Inflammatory macrophage treated with lipopolysaccharide for 1 hour (primary cell): ENCODE results near the gene TOM1.

Experiments used
- DNase-seq, 2 donors: peaks; one replicate each; pipeline ENCODE4 v3.0.0-alpha.2; 2020 to 2022

Gene TOM1

DNA sequence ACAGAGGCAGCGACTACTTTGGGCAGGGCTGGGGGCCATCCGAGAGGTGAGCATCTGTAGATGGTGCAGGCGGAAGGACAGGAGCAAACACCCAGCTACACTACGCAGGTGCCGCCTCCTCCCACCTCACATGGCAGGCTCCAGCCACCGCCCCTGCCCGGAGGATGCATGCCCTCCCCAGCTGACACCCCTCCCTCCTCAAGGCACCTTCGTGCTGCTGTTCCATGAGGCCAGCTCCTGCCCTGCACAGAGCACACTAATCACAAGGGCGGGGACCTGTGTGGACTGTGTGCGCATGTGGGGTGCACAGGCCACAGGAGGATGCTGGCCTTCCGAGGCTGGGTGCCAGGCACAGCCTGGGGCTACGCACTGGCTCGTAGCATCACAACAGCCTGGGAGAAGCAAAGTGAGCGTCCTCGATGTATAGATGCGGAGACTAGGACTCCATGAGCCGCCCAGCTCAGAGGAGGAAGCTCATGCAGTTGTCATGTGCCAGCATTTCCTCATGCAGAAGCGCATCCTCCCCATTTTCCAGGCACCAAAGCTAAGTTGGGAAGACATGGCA, 48.4 kb downstream of the TOM1 start:
- DNase-seq = no peak

DNA sequence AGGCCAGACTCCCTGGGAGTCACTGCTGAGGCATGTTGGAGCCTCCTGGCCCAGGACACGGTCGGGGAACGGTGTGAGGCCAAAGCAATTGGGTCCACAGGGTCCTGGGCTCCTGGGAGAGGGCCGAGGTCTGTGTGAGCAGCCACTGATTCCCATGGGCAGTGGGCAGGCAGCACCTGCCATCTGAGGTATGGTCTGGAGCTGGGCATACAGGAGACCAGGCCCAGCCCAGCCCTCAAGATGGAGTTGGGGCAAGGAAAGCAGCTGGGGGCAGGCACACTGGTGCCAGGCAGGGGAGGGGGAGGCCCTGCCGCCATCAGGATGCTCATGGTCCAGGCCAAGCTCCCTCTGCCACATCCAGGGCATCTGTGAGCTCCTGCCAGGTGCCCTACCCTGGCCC, 49.0 kb downstream of the TOM1 start:
- no peak for DNase-seq

DNA sequence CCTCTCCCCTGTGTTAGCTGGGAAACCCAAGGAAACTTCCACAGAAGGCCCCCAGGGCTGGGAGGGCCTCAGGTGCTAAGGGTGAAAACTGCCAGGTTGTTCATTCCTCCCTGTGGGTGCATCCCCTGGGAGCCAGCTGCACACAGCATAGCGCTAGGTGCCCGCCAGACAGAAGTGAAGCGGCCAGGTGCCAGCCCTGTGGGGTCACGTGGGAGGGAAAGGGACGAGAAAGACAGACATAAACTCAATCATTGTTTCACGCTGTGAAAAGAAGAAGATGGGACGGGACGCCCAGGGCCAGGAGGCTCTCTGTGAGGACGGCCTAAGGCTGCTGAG, 49.6 kb downstream of the TOM1 start:
- no peak for DNase-seq

DNA sequence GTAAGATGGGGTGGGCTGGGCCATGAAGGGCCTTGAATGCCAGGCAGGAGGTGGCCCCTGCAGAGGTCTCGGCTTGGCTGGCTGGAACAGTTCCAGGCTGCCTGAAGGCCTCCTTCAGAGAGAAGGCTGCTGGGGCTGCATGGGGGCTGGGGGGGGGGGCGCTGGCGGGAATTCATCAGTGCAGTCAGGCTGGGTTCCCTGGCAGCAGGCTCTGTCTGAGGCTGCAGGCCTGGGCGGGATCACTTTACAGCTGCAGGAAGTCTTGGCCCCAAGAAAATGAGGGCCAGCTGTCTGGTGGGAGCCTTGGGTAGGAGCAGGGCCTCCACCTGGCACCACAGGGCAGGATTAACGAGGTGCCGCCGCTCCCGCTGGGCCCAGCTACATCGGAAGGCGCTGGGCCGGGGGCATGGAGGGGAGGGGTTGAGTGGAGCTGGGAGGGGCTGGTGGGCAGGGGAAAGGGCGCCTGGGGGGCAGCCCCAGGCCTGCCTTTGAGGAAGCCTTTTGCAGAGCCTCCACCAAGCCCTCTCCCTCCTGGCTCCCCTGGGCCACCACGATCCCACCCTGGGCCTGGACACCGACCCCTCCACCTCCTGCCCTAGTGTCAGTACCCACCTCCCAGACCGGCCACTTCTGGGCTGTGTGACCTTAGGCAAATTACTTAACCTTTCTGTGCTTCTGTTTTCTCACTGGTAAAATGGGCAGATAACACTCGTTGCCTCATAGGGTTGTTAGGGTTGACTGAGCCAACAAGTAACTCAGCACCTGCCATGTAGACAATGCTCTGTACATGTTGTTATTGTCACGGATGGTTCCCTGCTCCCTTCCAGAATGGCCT, 50.2 kb downstream of the TOM1 start:
- no peak for DNase-seq

DNA sequence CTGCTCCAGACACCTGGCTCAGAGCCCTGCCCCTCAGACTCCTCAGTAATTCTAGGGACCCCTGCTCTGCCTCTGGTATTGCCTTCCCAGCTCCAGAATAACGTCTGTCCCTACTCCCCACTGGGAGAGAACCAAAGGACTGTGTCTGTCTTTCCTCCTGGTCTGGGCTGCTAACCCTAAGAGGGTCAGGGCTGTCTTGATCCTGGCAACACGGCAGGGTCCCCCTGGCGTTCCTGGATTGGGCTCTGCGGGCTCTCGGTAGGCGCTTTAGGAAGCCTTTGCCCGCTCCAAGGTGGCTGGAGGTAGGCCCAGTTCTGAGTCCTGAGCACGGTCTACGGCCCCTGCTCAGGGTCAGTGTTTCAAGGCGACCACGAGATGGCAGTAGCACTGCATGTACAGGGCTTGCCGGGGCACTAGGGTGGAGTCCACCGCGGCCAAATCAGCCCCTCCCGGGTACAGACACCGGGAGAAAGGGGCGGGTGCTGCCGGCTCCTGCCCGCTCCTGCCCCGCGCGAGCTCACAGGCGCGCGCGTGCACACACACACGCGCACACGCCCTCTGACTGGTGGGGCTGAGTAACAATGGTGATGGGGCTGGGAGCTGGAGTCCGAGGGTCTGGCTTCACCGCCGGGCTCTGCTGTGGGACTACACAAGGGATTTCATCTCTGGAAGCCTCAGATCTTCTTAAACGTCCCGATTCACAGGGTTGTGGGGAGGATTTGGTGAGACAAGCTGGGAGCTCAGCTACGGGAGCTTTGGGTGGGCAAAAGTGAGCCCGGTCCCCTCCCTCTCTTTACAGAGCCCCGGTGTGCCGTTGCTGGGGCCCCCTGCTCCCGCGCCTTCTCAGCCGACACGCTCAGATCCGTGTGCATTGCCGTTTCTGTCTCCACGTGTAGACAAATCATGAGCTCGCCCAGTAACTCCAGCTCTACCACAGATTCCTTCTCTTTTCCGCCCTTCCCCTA, 51.1 kb downstream of the TOM1 start:
- DNase-seq = peak; percentile 71 to 80

DNA sequence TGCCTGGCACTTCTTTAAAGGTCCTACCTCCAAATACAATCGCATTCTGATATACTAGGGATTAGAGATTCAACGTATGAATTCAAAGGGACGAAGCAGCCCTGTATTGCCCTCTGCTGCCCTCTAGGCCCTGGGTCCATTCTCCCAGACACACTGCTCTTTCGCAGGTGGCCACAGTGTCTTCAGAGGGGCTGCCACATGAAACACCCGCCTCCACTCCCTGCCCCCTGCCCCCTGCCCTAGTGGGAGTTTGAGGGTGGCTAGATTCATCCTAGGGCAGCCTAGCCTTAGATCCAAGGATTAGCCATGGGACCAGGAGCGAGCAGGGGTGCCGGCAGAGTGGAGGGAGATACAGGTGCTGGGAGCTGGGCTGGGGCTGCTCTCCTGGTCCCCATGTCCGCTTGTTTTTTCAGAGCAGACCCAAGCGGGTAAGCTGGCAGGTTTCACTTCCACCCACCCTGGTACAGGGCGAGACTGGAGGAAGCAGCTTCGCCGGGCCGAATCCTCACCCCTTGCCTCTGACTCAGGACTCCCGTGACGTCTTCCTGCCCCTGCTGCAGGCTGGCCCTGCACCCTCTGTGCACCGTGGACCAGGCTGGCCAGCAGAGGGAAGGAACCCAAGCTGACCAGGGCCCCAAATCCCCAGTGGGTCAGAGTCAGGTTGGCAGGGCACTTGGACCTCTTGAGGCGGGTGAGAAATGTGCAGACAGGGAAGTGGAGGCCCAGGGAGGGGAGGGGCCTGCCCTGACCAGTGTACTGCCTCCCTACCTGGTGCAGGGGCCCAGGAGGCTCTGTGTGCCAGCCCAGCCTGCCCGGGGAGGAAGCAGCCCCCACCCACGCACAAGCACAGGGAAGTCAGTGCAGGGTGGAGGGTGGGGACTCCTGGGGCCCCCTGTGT, 52.8 kb downstream of the TOM1 start:
- DNase-seq = peak; percentile 91 to 95

DNA sequence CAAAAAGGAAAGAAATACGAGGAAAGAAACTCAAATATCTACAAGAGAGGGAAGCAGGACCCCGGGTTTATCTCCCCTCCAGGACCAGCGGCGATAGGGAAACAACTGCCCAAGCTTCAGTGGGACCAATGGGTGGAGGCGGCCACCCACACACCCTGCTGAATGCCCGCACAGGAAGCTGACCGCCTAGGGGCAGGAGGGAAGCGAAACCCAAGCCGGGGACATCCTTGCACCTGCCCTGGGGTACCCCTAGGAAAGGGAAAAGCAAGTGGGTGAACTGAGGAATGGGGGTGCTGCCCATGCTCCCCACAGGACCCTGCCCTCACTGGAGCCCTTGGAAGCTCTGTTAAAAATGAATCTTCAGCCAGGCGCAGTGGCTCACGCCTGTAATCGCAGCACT, 53.6 kb downstream of the TOM1 start:
- peak; percentile 68 to 70 for DNase-seq

DNA sequence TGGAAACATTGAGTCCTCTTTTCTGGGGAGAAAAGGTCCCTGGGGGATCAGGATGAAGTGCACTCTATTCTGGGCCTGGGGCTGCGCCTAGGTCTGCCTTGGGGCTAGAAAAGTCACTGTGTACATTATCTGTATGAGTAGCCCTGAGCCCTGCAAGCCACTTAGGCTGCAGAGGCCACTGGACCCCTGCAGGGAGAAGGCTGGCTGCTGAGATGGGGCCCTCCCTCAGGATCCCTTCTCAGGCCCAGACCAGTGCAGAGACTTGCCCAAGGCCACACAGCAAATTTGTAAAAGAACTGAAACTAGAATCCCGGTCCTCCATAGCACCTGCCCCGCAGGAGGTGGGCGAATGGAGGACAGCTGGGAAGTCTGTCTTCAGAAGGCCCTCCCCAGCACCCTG, 54.4 kb downstream of the TOM1 start:
- no peak for DNase-seq

DNA sequence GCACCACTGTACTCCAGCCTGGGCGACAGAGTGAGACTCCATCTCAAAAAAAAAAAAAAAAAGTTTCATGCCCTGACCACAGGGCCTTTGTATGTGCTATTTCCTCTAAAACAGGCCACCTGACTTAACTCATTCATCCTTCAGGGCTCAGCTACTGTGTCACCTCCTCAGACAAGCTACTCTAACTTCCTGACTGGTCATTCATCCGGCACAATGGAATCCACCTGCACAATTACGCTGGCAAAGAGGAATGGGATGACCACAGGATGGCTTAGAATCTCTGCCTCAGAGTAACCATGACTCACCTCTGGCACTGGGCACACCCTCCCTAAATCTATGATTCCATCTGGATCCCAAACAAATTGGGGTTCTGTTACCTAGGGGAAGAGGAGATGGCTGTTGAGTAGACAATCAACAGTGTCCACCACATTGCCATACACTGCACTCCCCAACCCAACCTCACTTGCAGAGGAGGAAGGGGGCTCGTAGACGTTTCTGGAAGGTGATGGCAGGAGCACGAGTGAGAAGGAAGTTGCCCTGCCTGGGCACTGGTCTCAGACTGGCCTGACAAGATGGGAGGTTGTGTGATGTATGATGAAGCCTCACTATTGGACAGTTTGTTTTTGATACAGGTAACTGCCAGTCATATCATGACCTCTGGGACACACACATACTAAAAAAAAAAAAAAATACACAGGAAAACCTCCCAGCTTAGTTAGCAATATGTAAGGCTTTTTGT, 58.4 kb downstream of the TOM1 start:
- no peak for DNase-seq

DNA sequence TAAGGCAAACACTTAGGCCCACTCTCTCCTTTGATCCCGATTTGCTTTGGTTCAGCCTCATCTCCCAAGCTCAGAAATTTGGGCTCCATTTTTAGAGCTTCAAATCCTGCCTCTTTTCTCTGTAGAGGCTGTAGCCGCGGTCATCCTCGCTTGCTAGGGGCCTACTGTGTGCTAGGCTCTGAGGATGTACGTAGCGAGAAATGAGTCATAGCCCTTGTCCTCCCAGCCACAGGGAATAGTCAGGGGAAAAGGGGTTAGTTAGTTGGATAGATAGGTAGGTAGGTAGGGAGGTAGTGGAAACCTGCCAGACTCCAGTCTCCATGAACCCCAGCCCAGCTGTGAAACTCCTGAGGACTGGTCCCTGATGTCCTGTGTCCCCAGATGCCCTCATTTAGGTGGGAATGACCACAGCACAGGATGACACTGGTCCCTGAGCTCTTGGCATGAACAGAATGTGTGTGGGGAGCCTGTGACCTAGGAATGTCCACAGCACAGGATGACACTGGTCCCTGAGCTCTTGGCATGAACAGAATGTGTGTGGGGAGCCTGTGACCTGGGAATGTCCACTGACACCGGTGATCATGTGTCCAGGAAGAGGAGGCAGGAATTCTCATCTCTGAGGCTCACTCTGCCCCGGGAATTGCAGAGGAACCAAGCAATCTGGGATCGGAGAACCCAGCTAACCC, 59.8 kb downstream of the TOM1 start:
- no peak for DNase-seq

DNA sequence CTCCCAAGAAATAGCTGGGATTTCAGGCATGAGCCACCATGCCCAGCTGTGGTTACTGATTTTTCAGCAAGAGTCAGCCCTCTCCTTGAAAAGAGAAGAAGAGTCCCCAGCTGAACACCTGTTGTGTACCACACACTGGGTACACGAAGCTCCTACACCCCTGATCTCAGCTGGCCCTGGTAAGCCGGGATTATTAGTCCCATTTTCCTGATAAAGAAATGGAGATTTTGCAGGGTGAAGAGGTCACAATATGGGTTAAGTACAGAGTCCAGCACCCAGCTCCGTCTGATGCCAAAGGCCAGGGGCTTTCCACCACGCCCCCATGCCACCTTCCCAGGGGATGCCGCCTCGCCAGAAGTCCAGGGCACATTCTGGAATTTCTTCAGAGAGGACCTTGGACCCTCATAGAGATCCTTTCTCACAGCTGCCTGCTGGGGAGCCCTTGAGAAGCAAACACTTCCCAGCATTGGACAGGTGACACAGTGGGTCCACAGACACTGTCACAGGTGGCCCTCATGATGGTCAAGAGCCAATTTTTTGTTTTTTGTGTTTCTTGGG, 61.4 kb downstream of the TOM1 start:
- no peak for DNase-seq

DNA sequence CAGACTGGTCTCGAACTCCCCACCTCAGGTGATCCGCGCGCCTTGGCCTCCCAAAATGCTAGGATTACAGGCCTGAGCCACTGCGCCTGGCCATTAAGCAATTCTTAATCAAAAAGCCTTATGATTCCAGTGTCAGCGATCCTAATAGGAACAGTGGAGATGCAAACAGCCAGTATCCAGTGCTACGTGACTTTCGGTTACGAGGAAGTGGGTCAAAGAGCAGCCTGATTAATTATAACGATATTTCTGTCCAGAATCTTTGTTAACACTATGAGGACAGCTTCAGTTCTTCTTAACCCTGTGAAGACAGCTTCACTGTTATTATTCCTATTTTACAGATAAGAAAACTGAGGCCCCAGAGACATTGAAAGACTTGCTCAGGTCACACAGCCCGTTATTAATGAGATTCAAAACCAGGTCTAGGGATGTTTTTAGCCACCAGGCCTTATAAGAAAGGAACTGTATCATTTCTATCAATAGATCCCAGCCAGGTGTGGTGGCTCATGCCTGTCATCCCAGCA, 63.9 kb downstream of the TOM1 start:
- no peak for DNase-seq

DNA sequence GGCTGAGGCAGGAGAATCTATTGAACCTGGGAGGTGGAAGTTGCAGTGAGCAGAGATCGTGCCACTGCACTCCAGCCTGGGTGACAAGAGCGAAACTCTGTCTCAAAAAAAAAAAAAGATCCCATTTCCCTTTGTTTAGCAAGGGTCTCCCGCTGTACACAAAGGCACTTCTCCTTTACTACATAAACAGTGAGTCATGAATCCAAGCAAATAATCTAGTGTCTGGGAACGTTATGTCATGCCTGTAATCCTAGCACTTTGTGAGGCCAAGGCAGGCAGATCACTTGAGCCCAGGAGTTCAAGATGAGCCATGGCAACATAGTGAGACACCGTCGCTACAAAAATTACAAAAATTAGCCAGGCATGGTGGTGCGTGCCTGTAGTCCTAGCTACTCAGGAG, 64.5 kb downstream of the TOM1 start:
- DNase-seq = peak; percentile 82 to 92

DNA sequence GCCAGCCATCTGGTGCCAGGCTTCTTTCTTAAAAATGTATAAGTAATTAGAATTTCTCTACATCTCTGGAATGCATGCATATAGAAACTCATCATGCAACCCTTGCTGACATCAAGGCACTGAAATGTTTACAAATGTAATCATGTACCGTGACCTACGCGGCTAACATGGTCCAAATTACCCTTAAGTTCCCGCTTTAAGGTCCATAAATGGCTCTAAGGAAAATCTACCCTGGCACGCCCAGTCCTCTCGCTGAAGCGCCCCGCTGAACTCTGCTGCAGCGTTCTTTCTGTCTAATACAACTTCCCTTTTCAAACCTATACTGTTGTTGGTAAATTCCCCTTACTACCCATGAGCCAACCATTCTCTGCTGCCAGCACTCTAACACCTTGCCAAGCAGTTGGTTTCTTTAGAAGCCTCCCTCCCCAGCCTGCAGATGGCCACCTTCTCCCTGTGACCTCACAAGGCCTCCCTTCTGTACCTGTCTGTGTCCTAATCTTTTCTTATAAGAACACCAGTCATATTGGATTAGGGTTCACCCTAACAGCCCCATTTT, 67.7 kb downstream of the TOM1 start:
- peak; percentile 65 to 75 for DNase-seq

DNA sequence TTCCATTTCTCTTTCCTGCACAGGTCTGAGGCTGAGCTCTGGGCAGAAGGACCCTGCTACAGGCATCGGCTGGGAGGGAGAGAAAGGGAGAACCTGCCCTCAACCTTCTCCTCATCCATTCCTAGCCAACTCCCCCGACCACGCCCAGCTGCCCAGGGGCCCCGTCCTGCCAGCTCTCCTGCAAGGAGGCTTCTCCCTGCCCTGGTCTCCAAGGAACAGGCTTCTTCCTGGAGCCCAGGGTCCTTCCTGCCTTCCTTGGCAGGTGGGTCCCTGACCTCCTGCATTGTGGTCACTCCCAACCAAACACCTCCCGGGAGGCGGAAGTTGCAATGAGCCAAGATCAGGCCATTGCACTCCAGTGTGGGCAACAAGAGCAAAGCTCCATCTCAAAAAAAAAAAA, 68.7 kb downstream of the TOM1 start:
- no peak for DNase-seq

DNA sequence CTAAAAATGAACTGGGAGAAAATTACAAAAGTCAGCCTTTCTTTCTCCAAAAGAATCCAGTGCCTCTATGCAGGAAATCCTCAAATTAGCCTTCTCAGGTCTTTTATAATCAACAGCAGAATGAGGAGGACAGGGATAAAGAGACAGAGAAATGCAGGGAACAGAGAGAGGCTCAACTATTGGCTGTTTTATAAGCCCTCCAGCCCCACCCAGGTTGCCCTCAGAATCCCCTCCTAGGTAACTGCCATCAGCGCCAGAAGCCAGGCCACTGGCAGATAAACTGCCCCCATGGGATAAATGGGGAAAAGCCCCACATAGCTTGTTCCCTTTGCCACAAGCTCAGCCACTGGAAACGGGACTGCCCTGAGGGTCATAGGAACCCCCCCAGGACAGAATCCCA, 70.3 kb downstream of the TOM1 start:
- no peak for DNase-seq

DNA sequence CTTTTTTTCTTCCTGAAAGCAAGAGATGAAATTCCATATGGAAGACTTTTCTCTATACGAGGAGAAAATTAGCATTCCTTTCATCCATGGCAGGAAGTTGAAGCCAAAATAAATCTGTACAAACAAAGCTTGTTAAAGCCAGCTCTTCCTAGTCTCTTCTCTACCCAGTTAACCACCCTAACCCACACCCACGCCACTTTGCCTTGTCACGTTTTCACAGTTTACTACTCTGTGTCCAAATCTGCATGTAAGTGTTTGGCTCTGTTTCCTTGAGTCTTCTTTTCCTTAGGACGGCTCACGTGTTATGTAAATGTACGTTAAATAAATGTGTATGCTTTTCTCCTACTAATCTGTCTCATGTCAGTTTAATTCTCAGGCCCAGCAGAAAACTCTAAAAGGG, 74.1 kb downstream of the TOM1 start:
- no peak for DNase-seq

DNA sequence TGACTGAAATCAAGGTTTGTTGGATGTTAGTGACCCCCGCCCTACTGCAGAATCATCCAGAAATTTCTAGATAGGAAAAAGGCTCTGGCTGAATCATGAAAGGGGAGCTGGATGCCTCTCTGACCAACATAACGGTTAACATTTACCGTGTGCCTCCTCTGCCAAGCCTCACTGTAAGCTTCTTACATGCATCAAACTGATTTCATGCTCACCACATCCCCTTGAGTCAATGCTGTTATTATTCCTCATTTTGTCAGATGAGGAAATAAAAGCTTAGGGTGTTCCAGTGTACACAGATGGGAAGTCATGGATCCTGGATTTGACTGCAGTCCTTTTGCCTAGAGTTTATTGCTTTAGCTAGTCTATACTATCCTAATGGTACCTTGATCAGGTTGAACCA, 75.3 kb downstream of the TOM1 start:
- peak; percentile 66 to 84 for DNase-seq

DNA sequence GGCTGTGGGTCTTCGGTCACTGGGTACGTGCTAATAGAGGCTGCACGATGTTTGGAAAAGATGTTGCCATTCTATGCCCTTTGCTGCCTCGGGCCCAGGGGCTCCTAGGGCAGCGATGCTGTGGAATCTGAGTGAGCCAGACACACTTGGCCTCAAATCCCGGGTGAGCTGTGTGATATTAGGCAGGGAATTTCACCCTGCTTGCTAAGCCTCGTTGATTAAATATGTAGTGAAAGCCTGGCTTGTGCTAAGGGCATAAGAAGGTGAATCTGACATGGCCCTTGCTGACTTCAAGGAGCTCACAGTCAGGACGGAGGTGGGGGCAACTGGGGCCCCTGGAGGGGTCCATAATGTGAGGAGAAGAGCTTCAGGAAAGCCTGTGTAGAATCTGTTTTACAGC, 75.8 kb downstream of the TOM1 start:
- no peak for DNase-seq

DNA sequence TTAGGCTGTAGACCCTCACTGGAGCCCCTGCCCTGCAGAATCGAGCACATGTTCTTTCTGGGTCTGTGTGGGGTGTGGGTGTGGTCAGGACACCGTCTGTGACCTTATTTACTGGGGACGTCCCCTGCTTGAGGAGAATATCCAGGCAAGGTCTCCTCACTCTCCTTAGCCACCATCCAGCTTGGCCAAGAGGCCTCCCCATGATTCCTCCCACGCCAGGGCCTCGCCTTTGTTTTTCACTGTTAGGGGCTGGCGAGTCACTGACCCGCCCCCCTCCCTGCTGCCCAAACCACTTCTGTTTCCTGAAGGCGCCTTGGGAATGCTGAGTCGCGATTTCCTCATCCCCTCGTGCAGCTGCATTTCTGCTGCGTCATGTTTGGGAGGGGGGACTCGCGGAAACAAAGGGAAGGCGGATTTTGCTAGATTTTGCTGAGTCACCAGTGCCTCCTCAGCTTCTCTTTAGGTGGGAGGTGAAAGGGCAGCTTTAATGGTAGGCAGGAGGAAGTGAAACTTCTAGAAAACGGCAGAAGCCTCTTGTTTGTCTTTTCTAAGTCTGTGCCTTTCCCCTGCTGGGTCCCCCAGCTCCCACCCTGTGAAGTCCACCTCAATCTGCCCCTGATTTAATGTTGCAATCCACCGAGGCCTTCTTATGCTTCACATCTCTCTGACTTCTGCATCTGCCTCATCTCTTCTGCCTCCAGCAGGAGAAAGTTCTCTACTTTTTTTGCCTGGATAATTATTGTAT, 77.2 kb downstream of the TOM1 start:
- DNase-seq = peak; percentile 99
